Head of caudate nucleus (tissue), 42 donors: ENCODE results near the gene KCNQ2.

Source experiments
- DNase-seq, 42 donors: peaks; one replicate each; pipeline versions ENCODE4 v3.0.0 to v3.0.0-alpha.2; 2020 to 2021; ENCODE audit warnings: mixed read lengths in 7 of 42
- intact Hi-C: fragments of 100-400 bp; cut with DNase I; formaldehyde crosslinking; loops from one replicate; pipeline ENCODE4 v1.15.0; 2022

KCNQ2 gene

DNA sequence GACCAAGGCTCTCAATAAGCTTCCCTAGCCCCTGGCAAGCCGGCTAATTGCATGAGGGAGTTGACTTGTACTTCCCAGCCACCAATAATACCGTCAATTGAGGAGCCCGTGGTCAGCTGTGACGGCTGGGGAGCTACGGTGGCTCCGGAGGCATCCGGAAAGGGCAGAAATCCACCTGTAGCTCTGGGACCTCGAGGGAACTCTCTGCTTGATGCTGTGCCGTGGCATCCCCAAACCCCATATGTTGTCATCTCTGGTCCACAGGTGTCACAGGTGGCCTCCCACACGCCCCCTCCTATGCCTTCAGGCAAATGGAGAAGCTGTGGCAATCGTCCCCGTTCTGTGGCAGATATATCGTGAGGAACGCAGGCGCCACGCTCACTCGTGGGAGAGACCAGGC, 5.5 kb upstream of the KCNQ2 start:
- DNase-seq: no peak
- intact Hi-C loops: no loop called here

GRCh38 chr20:63477061-63477616, 4.7 kb upstream of the KCNQ2 start:
- intact Hi-C loops: no loop called here
- peak in 1 of 42 donors; percentile 35 for DNase-seq

- DNase-seq: no peak
- intact Hi-C loops: no loop called here
These were observed 2.8 kb upstream of the KCNQ2 start for GRCh38 chr20:63475209-63475608.

DNA sequence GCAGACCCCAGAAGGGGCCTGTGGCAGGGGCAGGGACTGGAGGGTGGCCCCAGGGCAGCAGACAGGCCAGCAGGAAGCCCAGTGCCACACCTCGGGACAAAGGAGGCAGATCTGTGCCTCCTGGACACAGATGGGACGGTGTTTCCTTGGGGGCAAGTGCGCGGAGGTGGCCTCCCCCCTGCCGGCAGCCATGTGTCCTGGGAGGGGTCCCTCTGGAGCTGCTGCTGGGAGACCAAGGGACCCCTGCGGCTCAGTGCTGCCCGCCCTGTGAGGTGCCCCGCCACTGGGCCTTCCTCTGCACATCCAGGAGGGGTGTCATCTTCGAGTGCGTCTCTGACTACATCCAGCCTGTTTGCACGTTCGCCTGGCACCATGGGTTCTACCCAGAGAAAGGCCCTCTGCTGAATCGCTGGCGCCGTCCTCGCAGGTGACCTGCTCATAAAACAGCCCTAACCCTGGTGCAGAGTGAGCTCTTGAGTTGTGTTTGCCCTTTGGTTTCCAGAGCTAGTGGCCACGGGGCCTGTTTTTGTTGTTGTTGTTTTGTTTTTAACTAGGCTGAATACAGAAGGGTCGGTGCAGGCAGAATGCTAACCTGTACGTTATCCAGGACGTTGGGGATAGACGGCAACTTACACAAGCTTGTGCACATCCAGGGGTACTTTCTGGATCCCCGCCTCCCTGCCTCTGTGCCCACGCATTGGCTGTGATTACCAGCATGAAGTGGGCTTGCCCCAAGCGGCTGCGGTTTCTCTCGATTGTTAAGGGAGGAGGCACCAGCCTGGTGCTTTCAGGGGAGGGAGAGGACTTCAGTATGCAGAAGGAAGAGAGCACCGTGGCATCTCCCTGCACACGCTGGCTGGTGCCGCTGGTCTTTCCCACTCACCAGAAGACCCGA, 1.3 kb upstream of the KCNQ2 start:
- intact Hi-C loops: no loop called here

GRCh38 chr20:63472862-63473390, 471 bp upstream of the KCNQ2 start:
- intact Hi-C loops: no loop called here
- DNase-seq: no peak

More for the DNA sequence above, 1.3 kb upstream of the KCNQ2 start:
- DNase-seq: peak in 3 of 42 donors; percentile 55 to 56 (median 56)

- intact Hi-C loops: no loop called here
- no peak for DNase-seq
These were observed 806 bp downstream of the KCNQ2 start for GRCh38 chr20:63471717-63471980.

GRCh38 chr20:63471002-63471716, 1.3 kb downstream of the KCNQ2 start:
- DNase-seq: peak in 2 of 42 donors; percentile 40 to 54
- intact Hi-C loops: no loop called here

DNA sequence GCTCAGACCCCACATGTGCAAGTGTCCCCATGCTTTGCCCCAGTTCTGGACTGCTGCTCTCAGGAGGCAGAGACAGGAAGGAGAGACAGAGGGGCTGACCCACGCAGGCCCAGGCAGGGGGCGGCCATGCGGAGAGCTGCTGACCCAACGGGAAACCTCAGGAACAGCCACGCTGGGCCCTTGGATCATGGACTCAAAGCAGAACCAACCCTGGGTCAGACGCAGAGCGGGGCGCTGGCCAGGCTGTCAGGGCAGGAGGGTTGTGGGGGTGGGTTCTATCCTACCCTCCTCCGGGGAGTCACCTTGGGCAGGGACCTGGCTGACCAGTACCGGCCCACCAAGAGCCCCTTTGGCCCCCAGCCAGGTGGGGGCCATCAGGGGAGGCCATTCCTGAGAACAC, 2.0 kb downstream of the KCNQ2 start:
- DNase-seq: no peak
- intact Hi-C loops: no loop called here

DNA sequence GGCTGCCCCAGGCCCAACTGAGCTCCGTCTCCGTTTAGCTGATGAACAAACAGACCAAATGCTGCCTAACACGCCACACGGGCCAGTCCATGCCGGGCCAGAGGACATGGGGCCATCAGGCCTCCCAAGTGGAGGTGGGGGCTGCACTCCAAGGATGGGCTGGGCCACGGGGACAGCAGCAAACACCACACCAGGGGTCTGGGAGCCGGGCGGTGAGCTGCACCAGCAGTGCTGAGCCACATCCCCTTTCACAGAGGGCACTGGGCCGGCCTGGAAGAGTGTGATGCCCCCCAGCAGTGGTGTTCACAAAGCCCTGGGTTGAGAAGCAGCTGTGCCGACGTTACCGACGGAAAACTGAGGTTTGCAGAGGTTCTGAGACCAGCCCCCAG, 2.7 kb downstream of the KCNQ2 start:
- intact Hi-C loops: no loop called here
- no peak for DNase-seq

- DNase-seq: no peak
- intact Hi-C loops: no loop called here
These were observed 3.3 kb downstream of the KCNQ2 start for GRCh38 chr20:63469019-63469712.

- intact Hi-C loops: no loop called here
- DNase-seq: no peak
These were observed 4.0 kb downstream of the KCNQ2 start for GRCh38 chr20:63468421-63468820.

DNA sequence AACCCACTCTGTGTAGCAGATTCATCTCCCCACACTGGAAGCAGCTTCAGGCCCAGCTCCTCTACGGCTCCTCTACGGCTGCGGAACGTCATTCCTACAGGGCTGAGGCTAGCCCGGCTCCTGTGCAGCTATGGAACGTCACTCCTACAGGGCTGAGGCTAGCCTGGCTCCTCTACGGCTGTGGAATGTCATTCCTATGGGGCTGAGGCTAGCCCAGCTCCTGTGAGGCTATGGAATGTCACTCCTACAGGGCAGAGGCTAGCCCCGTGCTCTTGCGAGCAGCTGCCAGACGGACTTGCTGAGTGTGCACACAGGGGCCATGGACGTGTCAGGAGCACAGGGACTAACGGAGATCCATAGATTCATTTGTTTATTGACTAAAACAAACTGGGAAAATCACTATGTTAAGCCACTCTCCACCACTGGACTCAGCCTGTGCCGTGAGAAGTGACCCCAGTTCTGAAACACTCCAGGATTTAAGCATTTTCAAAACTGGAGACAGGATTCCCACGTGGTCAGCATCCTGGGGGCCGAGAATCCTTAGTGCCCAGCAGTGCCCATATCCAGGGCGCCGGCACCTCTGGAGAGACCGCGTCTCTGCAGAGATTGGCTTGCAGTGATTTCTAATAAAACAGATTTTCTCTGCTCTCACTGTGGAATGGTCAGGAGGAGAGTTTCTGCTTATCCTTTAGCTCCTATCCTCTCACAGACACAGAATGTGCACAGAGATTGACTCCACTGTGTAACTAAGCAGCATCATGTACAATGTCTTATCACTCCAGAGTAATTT, 5.0 kb downstream of the KCNQ2 start:
- intact Hi-C loops: no loop called here
- DNase-seq: no peak

DNA sequence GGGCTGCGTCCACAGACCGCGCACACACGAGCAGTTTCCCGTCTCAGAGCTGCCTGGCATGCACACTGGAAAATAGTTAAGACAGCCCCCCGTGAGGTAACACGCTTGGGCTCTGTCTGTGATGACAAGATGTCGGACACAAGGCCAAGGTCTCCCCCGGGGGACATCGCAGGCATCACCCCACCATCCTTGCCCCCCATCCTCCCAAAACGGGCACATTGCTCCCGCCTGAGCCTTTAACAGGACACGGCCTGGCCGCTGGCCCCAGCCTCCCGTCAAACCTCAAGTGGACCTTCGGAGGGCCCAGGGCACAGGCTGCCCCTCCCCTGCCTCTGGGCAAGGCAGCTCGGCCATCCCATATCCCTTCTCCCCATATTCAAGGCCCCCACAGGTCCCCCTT, 5.6 kb downstream of the KCNQ2 start:
- intact Hi-C loops: no loop called here
- no peak for DNase-seq

GRCh38 chr20:63466250-63466825, 6.1 kb downstream of the KCNQ2 start:
- peak in 10 of 42 donors; percentile 45 to 77 (median 56) for DNase-seq
- intact Hi-C loops: no loop called here

- peak in 1 of 42 donors; percentile 43 for DNase-seq
- intact Hi-C loops: no loop called here
These were observed 6.8 kb downstream of the KCNQ2 start for GRCh38 chr20:63465380-63466249.

- DNase-seq: no peak
- intact Hi-C loops: no loop called here
These were observed 8.2 kb downstream of the KCNQ2 start for GRCh38 chr20:63464289-63464635.
